HG03196 (cell line): ENCODE data around the gene HSD11B1.

ENCODE experiments used
- ATAC-seq: cut with Tn5 transposase; IDR thresholded peaks from one replicate; pipeline ENCODE4 v1.9.1; 2021; ENCODE audit not compliant: unreplicated experiment

The HSD11B1 gene

DNA sequence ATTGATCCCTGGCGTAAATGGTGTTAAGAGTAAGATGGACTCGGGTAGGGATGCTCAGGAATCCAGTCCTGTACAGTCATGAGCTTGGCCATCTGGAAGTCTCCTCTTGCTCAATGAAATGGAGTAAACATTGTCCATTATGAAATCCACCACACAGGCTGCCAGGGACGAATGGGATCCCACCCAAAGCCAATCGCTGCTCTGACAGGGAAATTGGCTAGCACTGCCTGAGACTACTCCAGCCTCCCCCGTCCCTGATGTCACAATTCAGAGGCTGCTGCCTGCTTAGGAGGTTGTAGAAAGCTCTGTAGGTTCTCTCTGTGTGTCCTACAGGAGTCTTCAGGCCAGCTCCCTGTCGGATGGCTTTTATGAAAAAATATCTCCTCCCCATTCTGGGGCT, at the start of gene HSD11B1:
Gene HSD11B1, plus strand, starts transcription at position 263 of the 400 bp plus-strand sequence. Its CDS starts 97 bp downstream, at position 360.
- no peak for ATAC-seq

DNA sequence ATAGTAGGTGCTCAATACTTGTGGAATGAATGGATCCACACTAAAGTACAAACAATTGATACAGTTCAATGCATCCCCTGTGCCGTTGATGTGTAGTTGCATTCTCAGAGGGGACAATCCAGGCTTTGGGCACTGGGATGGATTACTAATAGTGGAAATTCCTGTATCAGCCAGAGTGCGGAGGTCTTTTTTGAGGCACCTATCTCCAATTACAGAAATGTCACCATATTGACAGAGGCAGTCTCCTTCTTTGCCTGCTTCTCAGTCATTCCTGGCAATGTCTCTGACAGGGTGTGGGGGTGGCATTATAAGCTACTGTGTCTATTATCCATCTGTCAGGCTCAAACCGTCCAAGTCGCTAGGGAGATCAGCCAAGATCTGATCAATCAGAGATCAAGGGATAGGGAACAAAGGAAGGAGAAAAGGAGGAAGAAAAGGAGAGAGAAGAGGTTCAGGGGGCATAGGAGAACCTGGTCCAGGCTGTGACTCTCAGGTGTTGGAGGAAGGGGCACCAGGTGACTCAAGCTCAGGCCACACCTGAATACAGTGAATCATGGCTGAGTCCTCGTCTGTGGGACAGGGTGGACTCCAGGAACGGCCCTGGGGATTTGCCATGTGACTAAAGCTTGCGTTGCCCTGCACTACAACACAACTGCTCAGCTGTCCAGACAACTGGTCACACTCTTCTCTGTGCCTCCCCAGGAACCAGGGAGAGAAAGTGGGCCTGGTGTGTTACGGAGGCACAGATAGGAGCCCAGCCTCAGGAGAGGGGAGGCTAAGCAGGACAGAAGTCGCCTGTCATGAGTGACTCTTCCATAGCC, 49.0 kb upstream of the HSD11B1 start:
- ATAC-seq = no peak

DNA sequence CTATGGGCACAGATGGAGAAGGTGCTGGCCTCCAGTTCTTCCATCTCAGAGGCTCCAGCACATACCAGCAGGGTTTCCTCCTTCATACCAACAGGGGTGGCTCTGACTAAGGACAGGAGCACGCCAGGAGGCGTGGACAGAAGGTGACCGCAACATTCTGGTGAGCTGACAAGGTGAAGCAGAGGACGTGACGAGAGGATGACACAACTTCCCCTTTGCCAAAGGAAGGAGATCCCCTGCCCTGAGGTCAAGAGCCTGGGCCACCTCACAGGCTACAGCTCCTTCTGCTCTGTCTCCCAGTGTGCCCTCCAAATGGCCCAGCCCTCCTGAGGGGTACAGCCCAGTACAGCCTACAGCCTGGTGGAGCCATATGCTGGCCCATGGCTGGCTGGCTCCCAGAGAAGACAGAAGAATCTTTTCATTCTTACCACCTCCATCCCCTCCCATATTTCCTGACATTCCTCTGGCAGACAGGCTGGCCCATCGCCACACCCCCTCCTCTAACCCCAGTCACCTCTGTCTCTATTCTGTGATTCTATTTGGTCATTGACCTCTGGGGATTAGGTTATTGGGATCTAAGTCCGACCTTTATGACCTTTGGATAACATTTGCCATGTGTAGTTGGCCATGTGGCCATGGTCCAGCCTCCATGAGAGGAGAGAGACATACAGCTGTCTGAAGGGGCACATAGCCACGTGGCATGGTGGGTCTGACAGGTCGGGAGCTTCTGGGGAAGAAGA, 47.3 kb upstream of the HSD11B1 start:
- ATAC-seq = no peak

DNA sequence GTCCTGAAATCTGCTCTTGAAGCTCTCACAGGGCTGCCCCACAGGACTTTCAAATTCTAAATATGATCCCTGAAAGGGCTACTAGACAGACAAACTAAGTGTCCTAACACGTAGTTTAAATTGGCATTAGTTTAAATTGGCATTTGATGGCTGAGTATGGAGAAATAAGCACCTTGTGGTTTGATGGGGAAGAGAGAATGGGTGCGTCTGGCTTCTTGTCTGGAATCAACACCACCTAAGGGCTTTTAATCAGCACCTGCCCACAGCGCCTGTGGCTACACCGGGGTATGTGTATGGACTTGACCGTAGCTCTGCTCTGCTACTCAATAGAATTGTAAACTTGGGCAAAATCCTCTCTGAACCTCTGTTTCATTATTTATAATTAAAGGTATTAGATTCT, 46.7 kb upstream of the HSD11B1 start:
- ATAC-seq = no peak

DNA sequence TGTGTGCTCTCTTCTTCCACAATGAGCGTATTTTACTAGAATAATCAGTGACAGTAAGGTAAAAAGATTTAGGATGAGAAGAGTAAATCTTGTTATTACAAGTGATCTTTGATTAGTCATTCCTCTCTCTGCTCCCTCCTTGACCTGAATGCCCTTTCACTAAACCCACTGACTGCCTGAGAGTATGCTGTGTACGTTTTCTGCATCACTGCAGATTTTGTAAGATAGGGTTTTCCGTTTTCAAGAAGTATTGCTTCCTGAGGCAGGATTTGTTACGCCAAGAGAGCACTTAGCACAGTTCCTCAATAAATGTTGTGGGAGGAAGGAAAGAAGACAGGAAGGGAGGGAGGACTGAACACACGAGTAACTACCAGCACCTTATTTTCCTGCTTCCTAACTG, 44.7 kb upstream of the HSD11B1 start:
- peak; percentile 75 for ATAC-seq

DNA sequence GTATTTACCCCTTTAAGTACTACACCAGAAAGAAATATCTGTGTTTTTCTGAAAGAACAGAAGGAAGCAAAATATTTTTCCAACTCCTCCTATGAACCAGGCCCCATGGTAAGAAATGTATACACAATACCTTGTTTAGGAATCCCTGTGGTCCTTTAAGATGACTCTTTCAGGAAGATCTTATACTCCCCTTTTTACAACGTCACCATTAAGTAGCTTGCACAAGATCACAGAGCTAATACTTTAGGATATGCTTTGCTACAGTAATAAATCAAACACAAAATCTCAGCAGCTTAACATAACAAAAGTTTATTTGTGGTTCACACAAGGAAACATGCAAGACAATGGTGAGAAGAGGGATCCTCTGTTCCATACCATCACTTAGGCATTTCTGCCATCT, 43.6 kb upstream of the HSD11B1 start:
- ATAC-seq = no peak

DNA sequence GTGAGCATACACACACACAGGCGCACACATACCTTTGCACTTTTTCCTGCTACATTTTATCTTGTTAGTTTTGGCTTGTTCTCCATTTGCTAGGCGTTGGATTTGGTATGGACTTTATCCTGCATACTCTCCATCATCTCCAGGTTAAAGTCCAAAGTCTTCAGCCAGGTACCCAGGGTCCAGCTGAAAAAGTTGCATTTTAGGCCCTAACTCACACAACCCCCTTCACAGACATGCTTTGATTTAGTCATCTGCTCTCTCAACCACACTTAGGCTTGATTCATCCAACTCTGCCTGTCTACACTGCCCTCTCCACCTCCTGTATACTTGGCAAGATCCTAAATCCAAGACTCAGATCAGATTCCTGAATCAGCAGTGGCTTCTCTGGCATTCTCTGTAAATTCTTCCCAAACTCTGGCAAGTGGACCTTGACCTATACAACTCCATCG, 41.7 kb upstream of the HSD11B1 start:
- ATAC-seq = no peak

DNA sequence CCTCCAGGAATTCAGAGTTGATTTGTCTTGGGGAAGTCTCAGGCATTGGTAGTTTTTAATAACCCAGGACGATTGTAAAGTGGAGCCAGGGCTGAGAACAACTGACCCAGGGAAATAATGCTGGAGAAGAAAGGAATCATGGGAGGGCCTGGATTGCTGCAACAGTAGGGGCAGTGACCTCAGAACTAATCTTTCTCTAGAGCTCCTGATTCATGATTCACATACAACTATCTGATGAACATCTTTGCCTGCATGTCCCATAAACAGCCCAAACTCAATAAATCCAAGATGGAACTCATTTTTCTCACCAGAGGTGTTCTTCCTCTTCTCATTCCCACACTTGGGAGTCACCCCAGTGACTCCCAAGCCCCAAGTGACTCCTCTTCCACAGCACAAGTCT, 37.5 kb upstream of the HSD11B1 start:
- ATAC-seq = no peak

DNA sequence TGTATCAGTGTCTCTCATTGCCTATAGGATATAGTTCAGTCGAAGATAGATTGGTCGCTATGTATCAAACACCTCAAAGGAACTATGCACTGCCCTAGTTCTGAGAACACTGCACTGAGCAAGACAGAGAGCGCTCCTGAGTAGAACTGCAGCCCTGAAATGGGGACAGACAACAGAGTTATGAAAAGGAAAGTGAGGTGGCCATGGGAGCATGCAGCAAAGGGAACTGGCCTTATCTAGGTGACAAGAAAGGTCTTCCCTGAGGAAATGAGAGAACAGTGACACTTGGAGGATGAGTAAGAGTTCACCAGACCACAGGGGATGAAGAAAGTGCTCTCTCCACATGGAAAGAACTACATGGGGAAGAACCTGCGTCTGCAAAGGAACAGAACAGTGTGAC, 36.9 kb upstream of the HSD11B1 start:
- no peak for ATAC-seq

DNA sequence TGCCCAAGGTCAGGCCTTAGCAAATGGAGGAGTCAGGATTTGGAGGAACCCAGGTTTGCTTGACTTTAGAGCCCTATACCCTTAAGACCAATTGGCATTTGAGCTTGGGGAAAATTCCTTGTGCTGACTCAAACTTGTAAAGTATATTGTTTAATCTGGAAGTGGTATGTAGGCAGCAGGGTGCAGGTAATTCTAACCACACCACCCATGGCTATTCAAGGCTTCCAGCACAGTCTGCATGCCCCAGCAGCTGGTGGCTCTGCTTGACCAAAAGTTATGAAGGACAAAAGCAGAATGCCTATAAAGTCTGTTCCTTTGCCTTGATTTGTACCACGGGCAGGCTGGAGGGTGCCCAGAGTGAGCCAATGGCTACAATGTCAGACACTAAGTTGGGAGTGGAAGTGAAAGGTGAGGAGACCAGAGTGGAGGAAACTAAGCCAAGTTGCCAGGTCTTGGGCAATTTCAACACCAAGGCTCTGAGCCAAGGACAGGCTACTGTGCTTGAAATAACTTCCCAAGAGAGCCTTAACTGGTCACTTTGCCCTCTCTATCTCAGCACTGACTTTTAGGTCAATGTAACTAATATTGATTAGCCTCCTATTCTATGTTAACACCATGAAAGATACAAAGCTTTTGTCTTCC, 34.1 kb upstream of the HSD11B1 start:
- ATAC-seq = no peak

DNA sequence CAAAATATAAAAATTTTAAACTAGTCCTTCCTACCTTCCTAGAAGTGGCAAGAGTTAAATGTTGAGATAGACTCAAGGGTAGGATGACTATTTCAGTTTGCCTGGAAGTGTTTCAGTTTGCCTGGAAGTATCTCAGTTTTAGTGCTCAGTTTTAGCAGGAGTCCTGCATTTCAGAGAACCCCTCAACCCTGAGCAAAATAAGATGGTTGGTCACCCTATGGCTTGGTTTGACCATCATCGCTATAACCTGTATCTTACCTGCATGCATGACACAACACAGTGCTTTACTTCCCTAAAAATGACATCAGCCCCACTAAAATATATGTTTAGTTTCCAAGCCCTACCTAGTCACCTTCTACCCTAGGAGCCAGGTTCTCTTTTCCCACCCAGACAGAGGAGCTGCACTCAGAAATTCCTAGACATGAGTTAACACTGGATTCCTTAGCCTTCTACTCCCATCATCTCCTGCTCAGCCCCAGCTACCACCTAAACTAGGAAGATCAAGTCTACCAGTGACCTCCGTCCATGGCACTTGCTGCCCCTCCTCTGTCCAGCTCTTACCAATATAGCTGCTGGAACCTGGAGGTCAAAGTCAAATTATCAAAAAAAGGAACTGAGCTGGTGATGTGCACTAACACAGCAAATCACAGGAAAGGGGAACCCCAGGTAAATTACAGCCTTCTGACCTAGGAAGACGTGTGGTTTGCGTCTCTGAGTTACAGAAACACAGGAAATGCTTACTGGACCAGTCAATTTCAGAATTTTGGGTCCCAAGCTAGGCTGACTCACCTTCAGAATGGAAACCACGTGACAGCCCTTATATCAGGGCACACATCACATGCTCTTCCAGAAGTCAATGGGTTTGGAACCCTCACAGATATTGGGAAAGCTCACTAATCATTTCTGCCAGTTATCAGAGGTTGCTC, 31.7 kb upstream of the HSD11B1 start:
- ATAC-seq = peak; percentile 89

DNA sequence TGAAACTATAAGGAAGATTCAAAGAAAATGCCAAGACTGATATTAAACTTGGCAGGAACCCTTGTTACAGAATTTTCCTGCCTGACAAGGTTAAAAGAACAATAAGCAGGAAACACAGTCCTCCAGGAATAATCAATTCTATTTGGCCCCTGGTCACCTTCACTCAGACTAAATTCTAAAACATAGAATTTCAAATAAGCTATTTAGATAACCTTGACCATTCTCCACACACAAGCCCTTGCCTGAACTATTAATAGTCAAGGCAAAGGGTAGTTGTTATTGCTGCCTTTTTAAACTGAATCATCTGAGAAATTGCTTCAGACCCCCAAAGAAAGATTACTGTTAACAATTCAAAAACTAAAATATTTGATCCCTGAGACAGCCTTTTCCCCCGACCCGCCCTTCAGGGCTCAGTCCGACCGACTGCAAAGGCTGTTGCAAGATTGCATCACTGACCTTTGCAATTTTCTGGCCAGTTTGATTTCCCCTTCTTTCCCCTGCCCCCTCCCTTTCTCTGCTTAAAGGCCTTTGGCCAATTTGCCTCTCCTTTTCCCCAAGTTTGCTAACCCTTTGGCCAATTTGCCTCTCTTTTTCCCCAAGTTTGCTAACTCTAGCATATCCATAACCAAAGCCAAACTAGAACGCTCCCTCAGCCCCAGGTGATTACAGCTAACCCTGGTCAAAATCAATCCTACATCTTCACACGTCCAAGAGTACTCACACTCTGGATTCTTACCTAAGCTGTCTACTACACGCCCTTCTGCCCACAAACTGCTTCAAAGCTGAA, 30.8 kb upstream of the HSD11B1 start:
- no peak for ATAC-seq

DNA sequence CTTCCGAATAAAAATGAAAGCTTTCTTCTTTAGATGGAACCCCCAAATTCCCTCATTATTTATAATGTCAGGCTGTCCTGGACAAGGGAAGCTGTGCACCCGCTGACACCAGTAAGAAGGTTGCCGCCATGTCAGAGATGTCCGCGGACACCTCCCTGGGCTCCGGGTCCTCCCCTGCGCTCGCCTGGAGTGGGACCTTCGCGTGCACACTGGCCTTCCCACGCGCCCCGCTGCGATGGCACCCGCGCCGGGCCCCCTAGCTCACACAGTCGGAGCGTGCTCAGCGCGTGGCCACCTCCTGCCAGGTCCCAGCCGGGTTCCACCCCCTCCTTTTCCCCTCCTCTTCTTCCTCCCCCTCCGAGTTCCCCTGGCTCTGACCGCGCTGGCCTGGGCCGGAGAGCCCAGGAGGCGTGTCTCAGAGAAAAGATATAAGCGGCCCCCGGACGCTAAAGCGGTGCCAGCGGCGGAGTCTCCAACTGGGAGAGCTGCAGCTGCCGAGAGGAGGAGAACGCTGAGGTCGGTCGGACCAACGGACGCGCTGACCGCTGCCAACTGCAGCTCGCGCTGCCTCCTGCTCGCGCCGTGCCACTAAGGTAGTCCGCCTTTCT, 29.6 kb upstream of the HSD11B1 start, which contains the start of gene G0S2:
Gene G0S2, plus strand, starts transcription at position 456 of the 608 bp plus-strand sequence. CDS start 273 bp downstream, outside the sequence.
- ATAC-seq = no peak

DNA sequence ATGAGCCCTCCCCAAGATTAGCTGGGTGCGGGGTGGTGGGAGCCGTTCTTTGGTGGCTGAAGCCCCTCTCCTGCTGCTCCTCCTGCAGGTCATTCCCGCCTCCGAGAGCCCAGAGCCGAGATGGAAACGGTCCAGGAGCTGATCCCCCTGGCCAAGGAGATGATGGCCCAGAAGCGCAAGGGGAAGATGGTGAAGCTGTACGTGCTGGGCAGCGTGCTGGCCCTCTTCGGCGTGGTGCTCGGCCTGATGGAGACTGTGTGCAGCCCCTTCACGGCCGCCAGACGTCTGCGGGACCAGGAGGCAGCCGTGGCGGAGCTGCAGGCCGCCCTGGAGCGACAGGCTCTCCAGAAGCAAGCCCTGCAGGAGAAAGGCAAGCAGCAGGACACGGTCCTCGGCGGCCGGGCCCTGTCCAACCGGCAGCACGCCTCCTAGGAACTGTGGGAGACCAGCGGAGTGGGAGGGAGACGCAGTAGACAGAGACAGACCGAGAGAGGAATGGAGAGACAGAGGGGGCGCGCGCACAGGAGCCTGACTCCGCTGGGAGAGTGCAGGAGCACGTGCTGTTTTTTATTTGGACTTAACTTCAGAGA, 29.0 kb upstream of the HSD11B1 start:
- no peak for ATAC-seq

DNA sequence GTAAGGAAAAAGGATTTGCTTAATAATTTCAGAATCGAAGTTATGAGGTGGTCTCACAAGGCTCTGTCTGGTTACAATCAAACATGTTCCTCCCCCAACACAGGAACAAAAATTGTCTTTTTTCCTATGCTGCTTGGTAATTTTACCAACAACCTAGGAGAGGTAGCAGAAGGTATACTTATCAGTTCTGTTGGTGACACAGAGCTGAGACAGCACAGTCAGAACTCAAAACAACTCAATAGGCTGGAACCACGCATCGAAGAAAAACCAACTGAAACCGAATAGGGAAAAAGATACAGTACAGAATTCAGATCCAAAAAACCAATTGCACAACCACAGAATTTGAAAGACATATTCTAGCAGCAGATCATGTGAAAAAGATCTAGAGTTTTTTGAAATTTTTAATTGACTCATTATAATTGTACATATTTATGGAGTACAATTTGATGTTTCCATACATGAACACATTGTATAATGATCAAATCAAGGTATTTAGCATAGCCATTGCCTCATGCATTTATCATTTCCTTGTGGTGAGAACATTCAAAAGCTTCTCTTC, 25.6 kb upstream of the HSD11B1 start:
- ATAC-seq = no peak

DNA sequence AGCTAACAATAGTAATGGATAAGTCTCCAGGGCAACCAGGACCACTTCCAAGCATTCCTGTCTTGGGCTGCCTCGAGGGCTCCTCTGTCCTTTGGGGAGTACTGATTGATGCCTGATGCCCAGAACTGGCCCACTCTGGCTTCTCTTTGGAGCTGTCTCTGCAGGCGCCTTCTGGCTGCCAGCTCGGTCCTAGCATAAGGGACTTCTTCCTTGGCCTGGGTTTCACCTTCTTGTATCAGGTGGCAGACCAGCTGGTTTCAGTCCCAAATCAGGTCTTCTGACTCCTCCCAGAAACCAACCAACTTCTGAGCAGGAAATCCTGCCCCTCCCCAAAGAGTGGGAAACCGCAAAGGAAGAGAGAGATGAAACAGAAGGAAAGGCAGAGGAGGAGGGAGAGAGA, 18.8 kb upstream of the HSD11B1 start:
- peak; percentile 78 for ATAC-seq

DNA sequence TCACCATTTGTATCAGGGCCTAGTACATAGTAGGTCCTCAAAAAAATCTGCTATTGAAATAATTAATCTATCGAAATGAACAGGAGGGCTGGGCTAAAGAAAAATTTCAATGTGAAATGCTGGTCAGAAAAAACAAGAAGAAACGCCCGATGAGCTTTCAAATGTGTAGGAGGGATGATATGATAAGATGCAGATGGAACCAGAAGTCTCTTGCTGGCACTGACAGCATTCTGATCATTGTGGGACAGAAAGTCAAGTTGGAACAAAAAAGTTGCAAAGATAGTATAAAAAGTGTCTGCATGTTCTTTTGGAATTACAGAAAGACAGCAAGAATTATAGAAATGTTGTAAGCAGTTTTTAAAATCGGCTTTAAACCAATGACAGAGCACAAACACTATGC, 18.3 kb upstream of the HSD11B1 start:
- ATAC-seq = no peak

DNA sequence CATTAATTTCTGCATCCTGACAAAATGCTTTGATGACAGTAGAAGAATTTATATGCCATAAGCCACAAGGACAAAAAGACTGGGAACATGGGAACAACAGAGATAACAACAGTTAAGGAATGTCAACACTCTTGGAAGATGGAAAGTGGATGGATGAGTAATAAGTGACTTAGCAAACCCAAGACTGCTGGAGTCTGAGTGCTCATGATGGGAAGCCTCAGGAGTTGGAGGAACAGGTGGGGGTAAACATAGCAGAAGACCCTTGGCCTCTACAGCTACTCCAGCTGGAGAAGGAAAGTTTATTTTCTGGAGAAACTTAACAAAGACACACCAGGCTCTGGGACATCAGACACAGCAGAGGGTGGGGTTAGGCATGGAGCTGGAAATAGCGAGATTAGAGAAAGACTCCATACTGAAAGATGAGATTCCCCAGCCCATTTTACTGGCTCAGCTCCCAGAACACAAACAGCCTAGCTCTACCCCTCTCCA, 15.9 kb upstream of the HSD11B1 start:
- no peak for ATAC-seq

DNA sequence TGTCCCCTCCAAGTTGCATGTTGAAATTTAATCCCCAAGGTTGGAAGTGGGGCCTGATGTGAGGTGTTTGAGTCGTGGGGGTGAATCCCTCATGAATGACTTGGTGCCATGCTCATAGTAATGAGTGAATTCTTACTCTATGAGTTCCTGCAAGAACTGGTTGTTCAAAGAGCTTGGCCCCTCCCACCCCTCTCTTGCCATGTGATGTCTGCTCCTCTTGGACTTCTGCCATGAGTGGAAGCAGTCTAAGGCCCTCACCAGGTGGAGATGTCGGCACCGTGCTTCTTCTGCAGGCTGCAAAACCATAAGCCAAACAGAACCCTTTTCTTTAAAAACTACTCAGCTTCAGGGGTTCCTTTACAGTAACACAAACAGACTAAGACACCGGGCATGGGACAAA, 15.2 kb upstream of the HSD11B1 start:
- ATAC-seq = no peak
